ENCODE data around the gene MPRIP.

DNA sequence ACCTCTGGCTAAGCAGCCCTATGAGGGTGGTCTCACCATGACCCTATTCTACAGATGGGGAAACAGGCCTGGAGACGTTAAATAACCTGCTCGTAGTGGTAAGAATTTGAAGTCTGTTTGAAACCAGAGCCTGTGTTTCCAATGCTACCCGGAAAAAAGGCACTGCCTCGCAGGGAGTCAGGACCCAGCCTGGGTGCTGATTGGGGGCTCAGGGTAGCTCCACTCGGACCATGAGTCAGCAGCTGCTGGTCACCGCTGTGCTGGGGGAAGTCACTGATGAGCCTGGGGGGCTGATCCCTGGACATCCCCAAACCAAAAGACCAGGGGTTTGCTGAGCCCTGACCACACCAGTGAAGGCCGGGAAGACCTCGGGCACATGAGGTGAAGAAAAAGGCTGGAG is 173.3 kb downstream of the MPRIP start:
- TF ChIP-seq CTCF (IDR thresholded peaks at IDR 0.05) (no peak), POLR2A (IDR thresholded peaks at IDR 0.05) (no peak)

Data from Peyer's patch (tissue), 4 donors.